H1 (cell line): ENCODE measurements around the gene RAB4B. TPM values are rescaled to one million over a fixed set of nuclear protein-coding genes. Genes with fewer than 3 reads are reported as not detected.

Experiments
- CREB1 ChIP-seq: IDR thresholded peaks from 2 replicates; pipeline ENCODE4 v1.6.1; 2012; ENCODE audit warnings: inconsistent platforms
- HDAC6 ChIP-seq: IDR thresholded peaks from one replicate; pipeline ENCODE4 v1.7.1; 2012; ENCODE audit warnings: low read depth, mild to moderate bottlenecking, inconsistent platforms, low read length, moderate library complexity
- MAFK ChIP-seq: IDR thresholded peaks from 2 replicates; pipeline ENCODE4 v1.6.1; 2012; ENCODE audit warnings: low read depth, mild to moderate bottlenecking, improper control_type of control experiment, low read length
- TCF12 ChIP-seq: IDR thresholded peaks from 2 replicates; pipeline ENCODE4 v1.6.1; 2011; ENCODE audit warnings: low read depth, mild to moderate bottlenecking, low read length
- polyA plus RNA-seq, 7 experiments: library from polyadenylated mRNA; depleted of rRNA in 3 of 7; stranded (reverse) in 5 of 7; unstranded in 2 of 7; fragments of >200 nt in 5 of 7; fragments of 200-250 nt in 2 of 7; gene quantifications; 1 replicate in 5 of 7; 2 replicates in 1 of 7; 4 replicates in 1 of 7; pipeline versions ENCODE4 v1.2.1 to v1.2.3, GENCODE V29; 2011 to 2013; ENCODE audit warnings: missing spikeins in 2 of 7, mixed read lengths in 2 of 7
- total RNA-seq: library from RNA; stranded (reverse); fragmentation: NEBNext Ultra II Directional; extraction: Animal tissue kit (Norgen Biotek cat#: 25700); gene quantifications from 2 replicates; pipeline ENCODE4 v1.2.1, GENCODE V29; 2021

RAB4B gene
- total and polyA plus RNA-seq, 2 of the 8 experiments (the other 6 are each of a cell fraction or from before 2014, with no cell fraction given), result 15.9 to 28.6 TPM

- TF ChIP-seq MAFK (no peak), CREB1 (no peak), HDAC6 (no peak), TCF12 (no peak)
Measured at GRCh38 chr19:40800339-40800996, 22.4 kb downstream of the RAB4B start (continued).
